ENCODE results near the gene UGT2B17.
A peak's percentile ranks its signal among the peaks of the same experiment; 100 is the strongest.
"Not testable (repeated sequence)": the region's sequence is repeated elsewhere in the genome, so short reads cannot be mapped to it uniquely, and the experiment has no call there.

UGT2B17 gene

DNA sequence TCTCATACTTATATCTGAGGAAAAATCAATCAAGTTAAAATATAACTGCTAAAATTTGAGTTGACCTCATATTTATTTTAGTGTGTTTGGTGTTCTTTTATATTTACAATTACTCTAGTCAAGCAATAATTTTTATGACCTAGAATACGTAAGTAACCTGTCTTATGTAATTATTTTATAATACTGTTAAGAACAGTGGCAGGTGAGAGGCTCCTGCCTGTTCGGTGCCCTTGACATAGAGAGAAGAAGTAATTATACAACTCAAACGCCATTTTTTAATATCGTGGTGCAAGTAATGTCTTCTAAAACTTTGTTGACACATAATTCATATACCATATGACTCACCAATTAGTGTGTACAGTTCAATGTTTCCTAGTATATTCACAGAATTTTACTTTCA is 7.6 kb downstream of the UGT2B17 start:
- not testable (repeated sequence) for DNase-seq

- peak; percentile 7 for DNase-seq
These were observed 9.8 kb downstream of the UGT2B17 start for GRCh38 chr4:68566364-68566763.

GRCh38 chr4:68565082-68565481 is 11.0 kb downstream of the UGT2B17 start:
- DNase-seq: not testable (repeated sequence)

DNA sequence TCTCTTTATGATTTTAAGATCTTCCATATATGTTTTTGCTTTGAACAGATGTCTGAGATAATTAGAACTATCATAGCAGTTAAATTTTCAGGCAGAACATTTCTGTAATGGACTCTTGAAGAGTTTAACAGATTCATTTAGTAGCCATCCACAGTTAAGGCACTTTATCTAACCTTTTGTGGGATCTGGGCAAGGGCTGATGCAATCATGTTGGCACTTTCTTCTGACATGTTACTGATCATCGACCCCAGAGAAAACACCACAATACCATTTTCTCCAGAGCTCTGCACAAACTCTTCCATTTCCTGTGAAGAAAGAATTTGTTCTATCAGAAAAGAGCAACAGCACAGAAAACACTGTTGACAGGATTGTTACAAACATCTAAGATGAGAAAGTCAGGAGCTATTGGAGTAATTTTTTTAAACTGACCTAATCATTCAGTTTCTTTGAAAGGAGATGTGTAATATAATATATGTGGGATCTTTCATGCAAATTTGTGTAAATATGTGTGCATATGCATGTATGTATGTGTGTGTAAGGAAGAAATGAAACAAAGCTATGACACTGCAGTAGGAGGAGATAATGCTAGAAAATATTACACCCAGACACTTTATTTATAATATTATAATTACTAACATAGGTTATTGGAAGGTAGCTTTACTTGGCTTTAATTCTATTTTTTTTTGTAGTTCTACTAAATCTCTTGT is 15.6 kb downstream of the UGT2B17 start:
- not testable (repeated sequence) for DNase-seq

DNA sequence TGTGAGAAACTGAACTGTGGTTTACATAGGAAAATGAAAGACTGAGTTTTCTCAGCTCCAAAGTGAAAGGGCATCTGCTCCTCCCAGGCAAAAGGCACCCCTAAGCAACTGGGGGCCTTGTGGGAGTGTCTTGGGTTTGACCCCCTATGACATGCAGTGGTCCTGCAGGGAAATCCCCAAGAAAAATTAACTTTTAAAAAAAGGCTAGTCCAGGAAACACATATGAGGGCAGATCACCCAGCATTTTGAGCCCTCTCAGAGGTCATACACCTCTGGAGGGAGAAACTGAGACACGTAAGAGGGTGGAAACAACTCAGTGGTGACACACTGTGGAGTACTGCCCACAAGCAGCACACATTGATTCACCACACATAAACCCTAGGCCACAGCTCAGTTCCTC is 22.3 kb downstream of the UGT2B17 start:
- DNase-seq: not testable (repeated sequence)

- DNase-seq: not testable (repeated sequence)
These were observed 23.0 kb downstream of the UGT2B17 start for GRCh38 chr4:68552818-68553811.

- DNase-seq: not testable (repeated sequence)
These were observed 33.4 kb downstream of the UGT2B17 start for GRCh38 chr4:68542742-68543141.

GRCh38 chr4:68536375-68536774 is 39.7 kb downstream of the UGT2B17 start:
- no peak for DNase-seq

- no peak for DNase-seq
These were observed 40.1 kb downstream of the UGT2B17 start for GRCh38 chr4:68535974-68536373.

DNA sequence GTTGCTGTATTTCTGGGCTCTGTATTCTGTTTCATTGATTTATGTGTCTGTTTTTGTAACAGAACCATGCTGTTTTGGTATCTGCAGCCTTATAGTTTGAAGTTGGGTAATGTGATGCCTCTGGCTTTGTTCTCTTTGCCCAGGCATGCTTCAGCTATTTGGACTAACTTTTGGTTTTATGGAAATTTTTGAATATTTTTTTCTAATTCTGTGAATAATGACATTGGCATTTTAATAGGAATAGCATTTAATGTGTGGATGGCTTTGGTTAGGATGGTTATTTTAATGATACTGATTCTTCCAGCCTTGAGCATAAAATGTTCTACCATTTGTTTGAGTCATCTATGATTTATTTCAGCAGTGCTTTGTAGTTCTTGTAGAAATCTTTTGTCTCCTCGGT is 53.9 kb downstream of the UGT2B17 start:
- DNase-seq: not testable (repeated sequence)

DNA sequence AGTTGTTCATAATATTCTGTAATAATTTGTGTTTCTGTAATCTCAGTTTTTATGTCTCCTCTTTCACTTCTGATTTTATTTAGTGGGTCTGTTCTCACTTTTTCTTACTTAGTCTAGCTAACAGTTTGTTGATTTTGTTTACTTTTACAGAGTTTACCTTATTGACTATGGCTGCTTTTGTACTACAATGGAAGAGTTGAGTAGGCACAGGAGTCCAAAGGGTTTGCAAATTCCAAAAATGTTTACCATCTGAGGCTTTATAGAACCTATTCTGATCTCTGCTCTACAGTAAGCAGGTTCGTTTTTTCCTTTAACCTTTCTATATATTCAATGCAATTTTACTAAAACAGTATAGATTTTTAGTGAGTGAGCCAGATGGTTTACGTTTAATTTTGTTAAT is 55.1 kb downstream of the UGT2B17 start:
- DNase-seq: no peak

- DNase-seq: no peak
These were observed 57.2 kb downstream of the UGT2B17 start for GRCh38 chr4:68518889-68519288.

DNA sequence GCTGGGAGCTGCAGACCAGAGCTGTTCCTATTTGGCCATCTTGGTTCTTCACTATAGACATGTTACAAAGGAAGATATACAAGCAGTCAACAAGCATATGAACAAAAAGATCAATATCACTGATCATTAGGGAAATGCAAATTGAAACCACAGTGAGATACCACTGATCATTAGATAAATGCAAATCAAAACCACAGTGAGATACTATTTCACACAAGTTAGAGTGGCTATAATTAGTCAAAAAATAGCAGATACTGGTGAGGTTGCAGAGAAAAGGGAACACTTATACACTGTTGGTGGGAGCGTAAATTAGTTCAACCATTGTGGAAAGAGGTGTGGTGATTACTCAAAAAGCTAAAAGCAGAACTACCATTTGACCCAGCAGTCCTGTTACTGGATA is 70.7 kb downstream of the UGT2B17 start:
- not testable (repeated sequence) for DNase-seq

- DNase-seq: not testable (repeated sequence)
These were observed 71.3 kb downstream of the UGT2B17 start for GRCh38 chr4:68504836-68505235.

- not testable (repeated sequence) for DNase-seq
These were observed 72.7 kb downstream of the UGT2B17 start for GRCh38 chr4:68503462-68503861.

- DNase-seq: peak; percentile 30
These were observed 77.1 kb downstream of the UGT2B17 start for GRCh38 chr4:68499021-68499420.

DNA sequence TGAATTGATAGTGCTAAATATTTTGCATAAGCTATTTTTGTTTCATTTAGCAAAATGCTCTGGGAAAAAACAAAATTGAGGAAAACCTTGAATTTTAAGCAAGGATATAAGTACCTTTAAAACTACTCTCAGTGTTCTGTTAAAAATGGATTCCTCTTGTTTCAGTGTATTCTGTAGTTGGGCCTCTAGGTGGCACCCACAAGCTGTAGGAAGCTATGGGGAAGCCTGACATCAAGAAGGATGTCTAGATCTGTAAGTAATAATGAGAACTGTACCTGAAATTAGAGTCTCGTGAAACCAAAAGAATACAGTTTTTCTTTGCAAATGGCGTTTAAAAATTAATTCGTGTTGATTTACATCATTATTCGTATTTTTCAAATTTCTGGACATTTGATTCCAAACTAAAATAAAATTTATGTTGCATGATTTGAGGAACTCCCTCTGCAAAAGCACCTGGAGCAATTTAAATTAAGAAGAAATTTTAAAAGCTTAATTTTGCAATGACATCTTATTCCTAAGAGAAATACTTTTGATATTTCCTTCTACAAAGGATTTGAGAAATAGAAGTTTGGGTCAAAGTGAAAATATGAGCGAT is 77.6 kb downstream of the UGT2B17 start:
- DNase-seq: peak; percentile 85

GRCh38 chr4:68494688-68495087 is 81.4 kb downstream of the UGT2B17 start:
- DNase-seq: no peak

DNA sequence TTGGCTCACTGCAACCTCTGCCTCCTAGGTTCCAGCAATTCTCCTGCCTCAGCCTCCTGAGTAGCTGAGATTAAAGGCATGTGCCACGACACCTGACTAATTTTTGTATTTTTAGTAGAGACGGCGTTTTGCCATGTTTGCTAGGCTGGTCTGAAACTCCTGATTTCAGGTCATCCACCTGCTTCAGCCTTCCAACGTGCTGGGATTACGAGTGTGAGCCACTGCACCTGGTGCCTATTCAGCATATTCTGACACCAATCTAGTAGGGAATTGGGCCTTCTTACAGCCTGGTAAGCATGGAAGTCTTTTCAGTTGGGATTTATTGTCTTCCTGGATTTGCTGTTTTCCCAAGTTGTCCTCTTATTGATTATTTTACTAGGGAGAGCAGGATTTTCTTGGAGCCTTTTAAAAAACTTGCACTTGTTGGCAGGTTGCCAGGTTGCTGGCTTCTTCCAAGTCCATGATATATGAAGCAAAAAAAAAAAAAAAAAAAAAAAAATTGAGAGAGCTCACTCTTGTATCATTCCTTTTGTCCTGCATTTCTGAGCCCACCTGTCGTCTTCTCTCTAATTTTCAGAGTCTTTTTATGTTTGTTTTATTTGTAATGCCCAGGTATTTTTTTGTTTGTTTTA is 85.2 kb downstream of the UGT2B17 start:
- DNase-seq: no peak

DNA sequence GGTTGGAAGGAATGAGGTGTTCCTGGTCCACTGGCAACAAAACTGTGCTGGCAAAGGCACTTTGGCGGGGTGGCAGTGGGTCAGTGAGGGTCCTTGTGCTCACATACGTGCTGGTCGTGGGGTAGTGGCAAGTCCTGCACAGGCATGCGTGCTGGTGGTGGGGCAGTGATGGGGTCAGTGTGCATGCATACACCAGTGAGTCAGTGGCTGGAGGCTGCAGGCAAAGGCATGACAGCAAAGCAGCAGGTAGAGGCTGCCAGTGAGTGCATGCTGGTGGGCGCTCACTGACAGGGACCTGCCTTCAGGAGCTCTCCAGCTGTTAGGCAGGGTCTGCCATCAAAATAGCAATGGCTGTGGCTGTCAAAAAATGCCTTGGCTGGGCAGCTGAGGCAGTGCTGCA is 86.8 kb downstream of the UGT2B17 start:
- no peak for DNase-seq
